OCI-LY7 (cell line): ENCODE measurements around the gene TMEM140. TPM values are rescaled to one million over a fixed set of nuclear protein-coding genes. Genes with fewer than 3 reads are reported as not detected.
A peak's percentile ranks its signal among the peaks of the same experiment; 100 is the strongest.

Experiments
- BruUV-seq: library from RNA; stranded (reverse); fragments of 400-500 nt; replicated peaks from 2 replicates; lab custom pipeline; 2021; lab: Mats Ljungman, UMichigan
- CTCF ChIA-PET: fragments of 300-600 bp; sonication (Branson Sonifier 250); formaldehyde crosslinking; loops from one replicate; lab custom pipeline; 2022; ENCODE audit warnings: antibody characterized with exemption; ENCODE audit not compliant: unreplicated experiment; lab: Charles Lee
- POLR2A ChIA-PET: fragments of 300-600 bp; sonication (Branson Sonifier 250); formaldehyde crosslinking; loops from one replicate; lab custom pipeline; 2022; ENCODE audit warnings: antibody characterized with exemption; lab: Charles Lee
- DNase-seq: peaks from one replicate; pipeline ENCODE4 v3.0.0-alpha.2; 2015; ENCODE audit warnings: low spot score
- H2AFZ ChIP-seq: fragments of 200-600 bp; sonication (generic), shearing (Covaris generic); 2 replicates; pipeline ENCODE4 v1.6.1; 2014; ENCODE audit warnings: mild to moderate bottlenecking, antibody characterized with exemption, low read length, moderate library complexity
- H3K27ac ChIP-seq: fragments of 200-600 bp; sonication (generic); 2 replicates; pipeline ENCODE4 v1.5.1; 2014; ENCODE audit warnings: mixed run types, low read depth, mild to moderate bottlenecking, moderate library complexity, low read length, inconsistent platforms; ENCODE audit not compliant: poor library complexity, severe bottlenecking
- H3K36me3 ChIP-seq: fragments of 200-600 bp; sonication (generic); 2 replicates; pipeline ENCODE4 v1.6.1; 2014; ENCODE audit warnings: mild to moderate bottlenecking, antibody characterized with exemption, low read length, moderate library complexity, mixed read lengths; ENCODE audit not compliant: insufficient read depth
- H3K4me1 ChIP-seq: fragments of 200-600 bp; sonication (generic); 2 replicates; pipeline ENCODE4 v1.5.1; 2014; ENCODE audit warnings: mild to moderate bottlenecking, low read length; ENCODE audit not compliant: insufficient read depth, poor library complexity, severe bottlenecking
- H3K4me2 ChIP-seq: fragments of 200-600 bp; sonication (generic); 2 replicates; pipeline ENCODE4 v1.6.1; 2014; ENCODE audit warnings: mild to moderate bottlenecking, low read length
- H3K4me3 ChIP-seq: fragments of 200-600 bp; sonication (generic); 2 replicates; pipeline ENCODE4 v1.5.1; 2014; ENCODE audit warnings: mild to moderate bottlenecking, low read depth, low read length; ENCODE audit not compliant: poor library complexity, severe bottlenecking
- H3K79me2 ChIP-seq: fragments of 200-600 bp; sonication (generic); 2 replicates; pipeline ENCODE4 v1.6.1; 2016; ENCODE audit warnings: low read depth, mild to moderate bottlenecking, low read length, moderate library complexity, mixed read lengths; ENCODE audit not compliant: insufficient read depth
- H3K9me2 ChIP-seq: fragments of 200-600 bp; sonication (generic); 2 replicates; pipeline ENCODE4 v1.6.1; 2016; ENCODE audit warnings: mild to moderate bottlenecking, low read length, mixed read lengths; ENCODE audit not compliant: insufficient read depth
- H3K9me3 ChIP-seq: fragments of 200-600 bp; sonication (generic); 2 replicates; pipeline ENCODE4 v1.6.1; 2014; ENCODE audit warnings: mild to moderate bottlenecking, mixed run types, low read length, mixed read lengths
- H4K20me1 ChIP-seq: fragments of 200-600 bp; sonication (generic); 2 replicates; pipeline ENCODE4 v1.6.1; 2014; ENCODE audit warnings: mild to moderate bottlenecking, antibody characterized with exemption, low read length, moderate library complexity, mixed read lengths; ENCODE audit not compliant: insufficient read depth
- EZH2phosphoT487 ChIP-seq: fragments of 200-600 bp; sonication (generic); IDR thresholded peaks from 2 replicates; pipeline ENCODE4 v1.6.1; 2018; ENCODE audit warnings: low read depth, borderline replicate concordance, mild to moderate bottlenecking, mixed run types, antibody characterized with exemption, low read length, moderate library complexity, mixed read lengths
- intact Hi-C: fragments of 100-400 bp; cut with micrococcal nuclease; formaldehyde crosslinking; loops from one replicate; pipeline ENCODE4 v1.10.0; 2022; ENCODE audit not compliant: unreplicated experiment
- total RNA-seq, 2 experiments: library from RNA; depleted of rRNA in 1 of 2; stranded (reverse); fragments of >200 nt in 1 of 2; shearing (Covaris generic) in 1 of 2; gene quantifications; 2 replicates each; pipeline ENCODE4 v1.2.3, GENCODE V29; 2014 to 2022
- TF ChIP-seq, protein P1 (sequence below): fragments of 200-600 bp; sonication (generic); conservative IDR thresholded peaks from 2 replicates; pipeline ENCODE4 v1.5.1; 2014; ENCODE audit warnings: mild to moderate bottlenecking, antibody characterized with exemption, low read length, moderate library complexity, mixed read lengths

The TMEM140 gene
- total RNA-seq, 2 experiments from 2014 or later: 0.41 to 1.6 TPM

DNA sequence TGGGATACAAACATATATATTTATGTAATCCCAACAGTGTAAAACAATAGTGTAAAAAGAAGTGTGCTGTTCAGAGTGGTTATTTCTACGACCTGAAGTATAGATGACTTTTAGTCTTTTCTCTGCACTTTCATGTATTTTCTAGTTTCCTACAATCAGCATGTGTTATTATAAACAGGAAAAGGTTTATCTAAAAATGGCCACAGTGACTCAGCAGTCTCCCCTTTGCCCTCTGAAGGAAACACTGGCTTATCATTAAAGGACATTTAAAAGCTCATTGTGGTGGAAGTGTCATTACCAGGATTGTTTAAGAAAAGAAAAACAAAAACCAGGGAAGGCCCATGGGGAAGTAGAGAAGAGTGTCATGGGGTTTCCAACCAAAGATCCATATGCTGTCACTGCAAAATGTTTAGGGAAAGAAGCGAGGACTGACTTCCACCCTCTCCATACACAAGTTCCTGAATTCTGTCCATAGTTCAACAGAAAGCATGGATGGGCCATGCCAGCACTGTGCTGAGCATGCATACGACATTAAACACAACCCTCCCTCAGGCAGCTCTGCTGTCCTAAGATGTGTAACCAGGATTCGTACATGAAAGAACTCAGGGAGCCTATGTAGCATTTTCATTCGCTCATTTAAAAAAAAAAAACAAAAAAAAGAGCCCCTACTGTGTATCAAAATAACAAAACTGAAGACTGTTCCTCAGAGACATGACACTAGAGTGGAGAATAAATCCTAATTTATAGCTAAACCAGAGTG is 12.4 kb downstream of the TMEM140 start:
- no peaks in the 10 kb centered on the region for H4K20me1 ChIP-seq
- ChIA-PET CTCF (no interaction called here), POLR2A (interaction anchor here (0.6 to 2.9 kb wide), 8 partner anchors 10 to 175 kb away, joined by 3 to 34 read pairs (median 5); partner anchors contain the start of genes CYREN and TMEM140)
- H3K9me2 ChIP-seq: no peaks in the 10 kb centered on the region
- TF ChIP-seq, protein P1, sequence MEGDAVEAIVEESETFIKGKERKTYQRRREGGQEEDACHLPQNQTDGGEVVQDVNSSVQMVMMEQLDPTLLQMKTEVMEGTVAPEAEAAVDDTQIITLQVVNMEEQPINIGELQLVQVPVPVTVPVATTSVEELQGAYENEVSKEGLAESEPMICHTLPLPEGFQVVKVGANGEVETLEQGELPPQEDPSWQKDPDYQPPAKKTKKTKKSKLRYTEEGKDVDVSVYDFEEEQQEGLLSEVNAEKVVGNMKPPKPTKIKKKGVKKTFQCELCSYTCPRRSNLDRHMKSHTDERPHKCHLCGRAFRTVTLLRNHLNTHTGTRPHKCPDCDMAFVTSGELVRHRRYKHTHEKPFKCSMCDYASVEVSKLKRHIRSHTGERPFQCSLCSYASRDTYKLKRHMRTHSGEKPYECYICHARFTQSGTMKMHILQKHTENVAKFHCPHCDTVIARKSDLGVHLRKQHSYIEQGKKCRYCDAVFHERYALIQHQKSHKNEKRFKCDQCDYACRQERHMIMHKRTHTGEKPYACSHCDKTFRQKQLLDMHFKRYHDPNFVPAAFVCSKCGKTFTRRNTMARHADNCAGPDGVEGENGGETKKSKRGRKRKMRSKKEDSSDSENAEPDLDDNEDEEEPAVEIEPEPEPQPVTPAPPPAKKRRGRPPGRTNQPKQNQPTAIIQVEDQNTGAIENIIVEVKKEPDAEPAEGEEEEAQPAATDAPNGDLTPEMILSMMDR: no peak
- TF ChIP-seq EZH2phosphoT487: no peak
- peak overlapping the region; percentile 51 for H3K4me2 ChIP-seq
- DNase-seq: peak; percentile 29
- no peaks in the 10 kb centered on the region for H3K79me2 ChIP-seq
- no TSS peak for BruUV-seq
- intact Hi-C loops: loop anchor here (2.0 kb wide), 1 partner anchor 817 kb away; the partner anchor contains the start of gene MTPN
- peaks cover 25% of the 10 kb centered on the region for H3K4me1 ChIP-seq
- H3K4me3 ChIP-seq: no peak overlapping the region
- peak overlapping the region; percentile 48 for H2AFZ ChIP-seq
- peak overlapping the region; percentile 64 for H3K27ac ChIP-seq
- peaks cover 63% of the 10 kb centered on the region for H3K36me3 ChIP-seq
- peaks cover 49% of the 10 kb centered on the region for H3K9me3 ChIP-seq

GRCh38 chr7:135160858-135161653 is 13.2 kb downstream of the TMEM140 start:
- Histone ChIP-seq H2AFZ (peak overlapping the region; percentile 48; the same call in 1 of the 2 replicates), H4K20me1 (no peaks in the 10 kb centered on the region), H3K9me3 (peaks cover 42% of the 10 kb centered on the region), H3K36me3 (peaks cover 71% of the 10 kb centered on the region), H3K27ac (peak overlapping the region; percentile 64), H3K79me2 (no peaks in the 10 kb centered on the region), H3K4me3 (no peak overlapping the region), H3K4me1 (peaks cover 25% of the 10 kb centered on the region), H3K4me2 (peak overlapping the region; percentile 51), H3K9me2 (no peaks in the 10 kb centered on the region)
- ChIA-PET CTCF (interaction anchor here (0.9 kb wide), 1 partner anchor 8 kb away, joined by 6 read pairs; no protein-coding TSS in a partner anchor), POLR2A (interaction anchor here (0.6 to 2.9 kb wide), 8 partner anchors 9 to 1919 kb away, joined by 3 to 34 read pairs (median 4); partner anchors contain the start of genes CYREN and TMEM140)
- peak; percentile 70 for DNase-seq
- intact Hi-C loops: loop anchor here (2.0 kb wide), 1 partner anchor 816 kb away; the partner anchor contains the start of gene MTPN
- TSS peak; percentile 8 for BruUV-seq
- TF ChIP-seq, protein P1: no peak; the same call in 1 of the 2 replicates
- TF ChIP-seq EZH2phosphoT487: no peak
